Mesenchymal stem cell (in vitro differentiated cells and primary cell): Measurements from ENCODE around the gene TBC1D12.

Experiments
- DNase-seq: peaks from one replicate; pipeline ENCODE4 v3.0.0-alpha.2; 2013
- H2AFZ ChIP-seq: one replicate; pipeline ENCODE4 v1.6.1; 2013; ENCODE audit warnings: low read depth, mild to moderate bottlenecking, control low read depth, inconsistent platforms, low read length, moderate library complexity
- H2AK5ac ChIP-seq: 2 replicates; pipeline ENCODE4 v1.6.1; 2013; ENCODE audit warnings: low read length, moderate library complexity, mild to moderate bottlenecking, inconsistent platforms; ENCODE audit not compliant: severe bottlenecking
- H2BK120ac ChIP-seq: one replicate; pipeline ENCODE4 v1.6.1; 2013; ENCODE audit warnings: low read depth, mild to moderate bottlenecking, inconsistent platforms, low read length, moderate library complexity
- H2BK12ac ChIP-seq, 2 experiments: one replicate each; pipeline ENCODE4 v1.6.1; 2013; ENCODE audit warnings: inconsistent platforms in 2 of 2, low read length in 2 of 2, mild to moderate bottlenecking in 2 of 2, moderate library complexity in 2 of 2, control low read depth in 1 of 2
- H2BK15ac ChIP-seq: one replicate; pipeline ENCODE4 v1.6.1; 2013; ENCODE audit warnings: mild to moderate bottlenecking, low read depth, inconsistent platforms; ENCODE audit not compliant: poor library complexity, severe bottlenecking
- H2BK5ac ChIP-seq: 2 replicates; pipeline ENCODE4 v1.6.1; 2013; ENCODE audit warnings: low read depth, mild to moderate bottlenecking, low read length, control low read depth, inconsistent platforms; ENCODE audit not compliant: poor library complexity, severe bottlenecking
- H3K14ac ChIP-seq, 2 experiments: one replicate each; pipeline ENCODE4 v1.6.1; 2013; ENCODE audit warnings: inconsistent platforms in 2 of 2, low read length in 2 of 2, control low read depth in 1 of 2, mild to moderate bottlenecking in 1 of 2, moderate library complexity in 1 of 2
- H3K18ac ChIP-seq, 2 experiments: one replicate each; pipeline ENCODE4 v1.6.1; 2013; ENCODE audit warnings: inconsistent platforms in 2 of 2, low read length in 2 of 2, control low read depth in 1 of 2, low read depth in 1 of 2, mild to moderate bottlenecking in 1 of 2
- H3K23ac ChIP-seq, 2 experiments: one replicate each; pipeline ENCODE4 v1.6.1; 2013; ENCODE audit warnings: inconsistent platforms in 2 of 2, low read length in 2 of 2, mild to moderate bottlenecking in 2 of 2, moderate library complexity in 2 of 2, control low read depth in 1 of 2
- H3K27ac ChIP-seq: 2 replicates; pipeline ENCODE4 v1.5.1; 2013; ENCODE audit warnings: mild to moderate bottlenecking, moderate library complexity, low read length, control low read depth, inconsistent platforms; ENCODE audit not compliant: poor library complexity, severe bottlenecking
- H3K27me3 ChIP-seq, 2 experiments: 2 replicates each; pipeline versions ENCODE4 v1.6.1 to v1.7.0; 2013; ENCODE audit warnings: low read length in 2 of 2, mild to moderate bottlenecking in 2 of 2, moderate library complexity in 2 of 2, control low read depth in 1 of 2, inconsistent platforms in 1 of 2; ENCODE audit not compliant: control insufficient read depth in 1 of 2, insufficient read depth in 1 of 2
- H3K36me3 ChIP-seq, 2 experiments: 2 replicates each; pipeline versions ENCODE4 v1.6.1 to v1.7.0; 2013; ENCODE audit warnings: low read length in 2 of 2, control low read depth in 1 of 2, inconsistent platforms in 1 of 2, low read depth in 1 of 2, mild to moderate bottlenecking in 1 of 2; ENCODE audit not compliant: insufficient read depth in 2 of 2, control insufficient read depth in 1 of 2
- H3K4ac ChIP-seq, 2 experiments: one replicate each; pipeline ENCODE4 v1.6.1; 2013; ENCODE audit warnings: inconsistent platforms in 2 of 2, low read length in 2 of 2, mild to moderate bottlenecking in 2 of 2, moderate library complexity in 2 of 2, control low read depth in 1 of 2, low read depth in 1 of 2
- H3K4me1 ChIP-seq: 2 replicates; pipeline ENCODE4 v1.6.1; 2013; ENCODE audit warnings: low read depth, low read length, control low read depth; ENCODE audit not compliant: control insufficient read depth, insufficient read depth
- H3K4me2 ChIP-seq: 2 replicates; pipeline ENCODE4 v1.6.1; 2013; ENCODE audit warnings: low read length, mild to moderate bottlenecking, inconsistent platforms; ENCODE audit not compliant: poor library complexity, severe bottlenecking
- H3K4me3 ChIP-seq, 2 experiments: 2 replicates each; pipeline versions ENCODE4 v1.5.1 to v1.7.0; 2013; ENCODE audit warnings: low read length in 2 of 2, mild to moderate bottlenecking in 2 of 2, control low read depth in 1 of 2, low read depth in 1 of 2; ENCODE audit not compliant: insufficient read depth in 1 of 2
- H3K79me1 ChIP-seq: replicated peaks from 2 replicates; pipeline ENCODE4 v1.6.1; 2013; ENCODE audit warnings: mild to moderate bottlenecking, control low read depth, low read length, inconsistent platforms; ENCODE audit not compliant: poor library complexity, severe bottlenecking
- H3K9ac ChIP-seq: 2 replicates; pipeline ENCODE4 v1.7.0; 2013; ENCODE audit warnings: mild to moderate bottlenecking, low read length, moderate library complexity
- H3K9me3 ChIP-seq: 2 replicates; pipeline ENCODE4 v1.7.0; 2013; ENCODE audit warnings: mild to moderate bottlenecking, low read length; ENCODE audit not compliant: control insufficient read depth
- H4K8ac ChIP-seq: one replicate; pipeline ENCODE4 v1.6.1; 2013; ENCODE audit warnings: inconsistent platforms, mild to moderate bottlenecking, low read length, moderate library complexity
- H4K91ac ChIP-seq: one replicate; pipeline ENCODE4 v1.6.1; 2013; ENCODE audit warnings: mild to moderate bottlenecking, low read length, inconsistent platforms
- WGBS: methylation state at CpG from one replicate; pipeline ENCODE4 v1.1.7; 2013; ENCODE audit warnings: mixed read lengths; 5-methylcytosine and 5-hydroxymethylcytosine counted together

Gene TBC1D12

GRCh38 chr10:94425942-94426341 is 23.6 kb downstream of the TBC1D12 start:
- no peak overlapping the region for H3K18ac ChIP-seq
- H3K9ac ChIP-seq: no peak overlapping the region
- no peak overlapping the region for H4K8ac ChIP-seq
- H4K91ac ChIP-seq: no peak overlapping the region
- H2AK5ac ChIP-seq: no peak overlapping the region
- no peak overlapping the region for H2BK15ac ChIP-seq
- peaks cover 9% of the 10 kb centered on the region for H3K9me3 ChIP-seq
- peaks cover 19% of the 10 kb centered on the region for H3K79me1 ChIP-seq
- no peak overlapping the region for H3K4ac ChIP-seq
- no peak overlapping the region for H3K4me3 ChIP-seq
- H3K23ac ChIP-seq: no peak overlapping the region
- H2BK5ac ChIP-seq: no peak overlapping the region
- DNase-seq: no peak
- H3K27ac ChIP-seq: no peak overlapping the region
- H2BK120ac ChIP-seq: no peak overlapping the region
- H3K27me3 ChIP-seq: no peaks in the 10 kb centered on the region
- H3K14ac ChIP-seq: no peak overlapping the region
- H3K4me1 ChIP-seq: peaks cover 10% of the 10 kb centered on the region
- no peaks in the 10 kb centered on the region for H3K36me3 ChIP-seq
- H2AFZ ChIP-seq: no peak overlapping the region
- no peak overlapping the region for H3K4me2 ChIP-seq
- no peak overlapping the region for H2BK12ac ChIP-seq

- no peak overlapping the region for H3K23ac ChIP-seq
- H3K79me1 ChIP-seq: peaks cover 22% of the 10 kb centered on the region
- no peak overlapping the region for H2BK12ac ChIP-seq
- H2BK120ac ChIP-seq: no peak overlapping the region
- H4K91ac ChIP-seq: no peak overlapping the region
- no peak overlapping the region for H3K9ac ChIP-seq
- H3K14ac ChIP-seq: no peak overlapping the region
- H3K9me3 ChIP-seq: peaks cover 9% of the 10 kb centered on the region
- H2BK15ac ChIP-seq: no peak overlapping the region
- H2AK5ac ChIP-seq: no peak overlapping the region
- no peak overlapping the region for H3K27ac ChIP-seq
- H3K18ac ChIP-seq: no peak overlapping the region
- no peak overlapping the region for H2AFZ ChIP-seq
- no peak overlapping the region for H3K4me3 ChIP-seq
- no peaks in the 10 kb centered on the region for H3K27me3 ChIP-seq
- 100% methylated on average over 1 of the region's 1 CpG for WGBS
- no peaks in the 10 kb centered on the region for H3K36me3 ChIP-seq
- H3K4ac ChIP-seq: no peak overlapping the region
- no peak overlapping the region for H4K8ac ChIP-seq
- DNase-seq: no peak
- no peak overlapping the region for H2BK5ac ChIP-seq
- H3K4me2 ChIP-seq: no peak overlapping the region
- H3K4me1 ChIP-seq: peaks cover 11% of the 10 kb centered on the region
Measured at GRCh38 chr10:94427166-94427565, 24.8 kb downstream of the TBC1D12 start.

- Histone ChIP-seq H2AK5ac (peak overlapping the region; percentile 72), H3K23ac (no peak overlapping the region), H3K4ac (no peak overlapping the region), H3K36me3 (no peaks in the 10 kb centered on the region), H4K8ac (no peak overlapping the region), H2BK15ac (no peak overlapping the region), H3K27me3 (no peaks in the 10 kb centered on the region), H2BK12ac (no peak overlapping the region), H2BK120ac (no peak overlapping the region), H3K4me2 (no peak overlapping the region), H2BK5ac (no peak overlapping the region), H3K18ac (no peak overlapping the region), H3K9me3 (peaks cover 9% of the 10 kb centered on the region), H2AFZ (no peak overlapping the region), H3K4me3 (peak overlapping the region in 1 of 2 experiments; percentile 40), H3K9ac (peak overlapping the region; percentile 32), H3K14ac (no peak overlapping the region), H4K91ac (no peak overlapping the region), H3K27ac (peak overlapping the region; percentile 76), H3K79me1 (peaks cover 20% of the 10 kb centered on the region), H3K4me1 (peaks cover 11% of the 10 kb centered on the region)
- no peak for DNase-seq
- 83% methylated on average over 6 of the region's 8 CpGs for WGBS
Measured at GRCh38 chr10:94428766-94429707, 26.7 kb downstream of the TBC1D12 start.

DNA sequence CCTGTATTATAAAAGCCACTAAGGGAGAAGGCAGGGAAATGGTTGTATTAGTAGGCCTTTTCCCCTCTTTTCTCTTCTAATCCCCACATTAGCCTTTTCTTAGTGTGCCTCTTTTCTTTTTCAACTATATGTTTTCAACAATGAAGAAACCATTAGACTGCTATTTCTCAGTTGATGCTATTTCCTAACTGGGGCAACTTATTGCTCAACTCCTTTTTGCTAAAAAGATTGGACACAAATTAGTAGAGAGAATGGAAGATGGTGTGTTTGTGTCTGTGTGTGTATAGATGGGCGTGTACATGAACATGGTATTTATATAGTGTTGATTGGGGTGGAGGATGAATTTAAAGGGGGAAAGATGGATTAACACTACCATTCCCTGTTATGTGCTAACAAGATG is 28.4 kb downstream of the TBC1D12 start:
- Histone ChIP-seq H3K4me3 (no peak overlapping the region), H2BK120ac (no peak overlapping the region), H4K8ac (no peak overlapping the region), H3K14ac (no peak overlapping the region), H3K79me1 (peaks cover 14% of the 10 kb centered on the region), H3K18ac (no peak overlapping the region), H2AK5ac (no peak overlapping the region), H3K23ac (no peak overlapping the region), H2BK12ac (no peak overlapping the region), H2BK15ac (no peak overlapping the region), H3K27ac (no peak overlapping the region), H2BK5ac (no peak overlapping the region), H4K91ac (no peak overlapping the region), H3K36me3 (no peaks in the 10 kb centered on the region), H3K4me2 (no peak overlapping the region), H3K9me3 (peaks cover 6% of the 10 kb centered on the region), H3K4ac (no peak overlapping the region), H3K9ac (no peak overlapping the region), H2AFZ (no peak overlapping the region), H3K4me1 (peaks cover 11% of the 10 kb centered on the region), H3K27me3 (no peaks in the 10 kb centered on the region)
- no peak for DNase-seq
- 100% methylated on average over 1 of the region's 1 CpG for WGBS
